Right lung (tissue), 5 donors: ENCODE results near the gene SYNGR4. TPM values are rescaled to one million over a fixed set of nuclear protein-coding genes. Genes with fewer than 3 reads are reported as not detected.

Experiments used
- DNase-seq, 2 donors: peaks; one replicate each; pipeline ENCODE4 v3.0.0-alpha.2; 2013
- polyA plus RNA-seq, 5 donors: library from polyadenylated mRNA; unstranded; fragments of 120-200 nt; gene quantifications; one replicate each; pipeline versions ENCODE4 v1.2.1 to v1.2.3, GENCODE V29; 2013; ENCODE audit warnings: inconsistent platforms in 1 of 5, low replicate concordance in 1 of 5; ENCODE audit not compliant: insufficient read length in 5 of 5, insufficient read depth in 1 of 5

SYNGR4 gene
- polyA plus RNA-seq, 5 donors, result 0.27 TPM; not detected in 4

DNA sequence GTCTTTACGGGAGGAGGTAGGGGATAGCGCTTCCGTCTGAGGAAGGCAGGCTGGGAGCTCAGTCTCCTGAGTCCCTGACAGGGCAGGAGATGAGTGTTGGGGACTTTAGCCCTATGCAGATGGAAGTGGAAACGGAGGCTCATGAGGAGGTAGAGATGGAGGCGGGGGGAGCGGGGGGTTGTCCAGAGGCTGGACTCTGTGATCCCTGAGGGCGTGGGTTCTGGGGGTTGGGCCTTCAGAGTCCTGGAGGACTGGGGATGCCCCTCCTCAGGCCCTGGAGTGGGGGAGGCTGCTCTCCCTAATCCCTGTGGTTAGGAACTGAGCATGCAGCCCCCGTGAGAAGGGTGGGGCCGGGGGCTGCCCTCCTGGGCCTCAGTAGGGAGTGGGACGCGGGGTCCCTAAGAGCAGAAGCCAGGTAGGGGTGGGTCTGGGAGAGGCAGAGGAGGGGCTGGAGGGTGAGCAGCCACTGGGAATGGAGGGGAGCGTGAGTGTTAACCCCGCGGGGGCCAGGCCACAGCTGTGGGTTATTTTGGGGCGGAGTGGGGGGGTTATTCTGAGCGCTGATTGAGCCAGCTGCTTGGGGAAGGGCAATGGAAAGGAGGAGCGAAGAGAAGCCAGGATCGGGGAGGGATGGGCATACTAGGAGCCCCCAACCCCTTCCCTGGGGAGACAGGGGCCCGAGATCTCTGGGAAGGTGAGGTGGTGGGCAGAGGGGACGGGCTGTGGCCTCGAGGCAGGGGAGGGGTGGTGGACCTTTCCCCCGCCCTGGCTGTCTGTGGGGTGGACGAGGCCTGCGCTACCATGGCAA is 32.1 kb downstream of the SYNGR4 start:
- DNase-seq, result no peak

GRCh38 chr19:48396824-48397176 is 32.6 kb downstream of the SYNGR4 start:
- no peak for DNase-seq

DNA sequence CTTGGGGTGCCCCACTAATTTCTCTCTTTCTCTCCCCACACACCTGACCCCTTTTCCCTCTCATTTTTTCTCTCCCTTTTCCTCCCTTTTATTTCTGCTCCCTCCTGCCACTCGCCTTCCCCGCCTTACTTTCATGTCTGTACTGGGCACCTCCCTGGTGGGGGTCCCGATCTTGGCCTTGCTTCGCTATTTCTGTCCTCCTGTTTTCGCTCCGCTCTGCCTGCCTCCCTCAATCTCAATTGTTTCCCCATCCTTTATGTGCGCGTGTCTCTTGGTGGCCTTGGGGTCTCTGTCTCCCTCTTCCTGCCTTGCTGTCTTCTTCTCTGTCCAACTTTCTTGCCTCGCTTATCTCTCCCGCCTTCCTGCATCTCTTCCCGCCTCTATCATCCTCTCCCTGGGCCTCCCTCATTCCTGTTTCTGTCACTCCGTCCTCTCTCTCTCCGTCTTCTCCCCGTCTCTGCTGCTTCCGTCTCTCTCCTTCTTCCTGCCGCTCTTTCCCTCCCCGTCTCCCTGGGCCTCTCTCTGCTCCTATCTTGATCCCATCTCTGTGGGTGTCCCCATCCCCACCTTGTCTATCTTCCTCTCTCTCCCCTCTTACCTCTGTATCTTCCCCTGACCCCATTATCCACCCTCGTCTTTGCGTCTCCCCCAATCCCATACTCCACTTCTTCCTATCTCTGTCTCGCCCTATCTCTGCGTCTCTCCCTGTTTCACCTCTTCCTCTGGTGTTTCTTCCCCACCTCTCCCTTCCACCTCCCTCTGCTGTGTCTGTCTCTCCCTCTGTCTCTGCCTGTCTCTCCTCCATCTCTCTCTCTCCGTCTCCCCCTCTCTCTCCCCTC is 33.3 kb downstream of the SYNGR4 start:
- no peak for DNase-seq

- DNase-seq, result no peak
Observed at GRCh38 chr19:48398102-48398374, 33.9 kb downstream of the SYNGR4 start.

- DNase-seq, result no peak
Observed at GRCh38 chr19:48398375-48399235, 34.4 kb downstream of the SYNGR4 start.

DNA sequence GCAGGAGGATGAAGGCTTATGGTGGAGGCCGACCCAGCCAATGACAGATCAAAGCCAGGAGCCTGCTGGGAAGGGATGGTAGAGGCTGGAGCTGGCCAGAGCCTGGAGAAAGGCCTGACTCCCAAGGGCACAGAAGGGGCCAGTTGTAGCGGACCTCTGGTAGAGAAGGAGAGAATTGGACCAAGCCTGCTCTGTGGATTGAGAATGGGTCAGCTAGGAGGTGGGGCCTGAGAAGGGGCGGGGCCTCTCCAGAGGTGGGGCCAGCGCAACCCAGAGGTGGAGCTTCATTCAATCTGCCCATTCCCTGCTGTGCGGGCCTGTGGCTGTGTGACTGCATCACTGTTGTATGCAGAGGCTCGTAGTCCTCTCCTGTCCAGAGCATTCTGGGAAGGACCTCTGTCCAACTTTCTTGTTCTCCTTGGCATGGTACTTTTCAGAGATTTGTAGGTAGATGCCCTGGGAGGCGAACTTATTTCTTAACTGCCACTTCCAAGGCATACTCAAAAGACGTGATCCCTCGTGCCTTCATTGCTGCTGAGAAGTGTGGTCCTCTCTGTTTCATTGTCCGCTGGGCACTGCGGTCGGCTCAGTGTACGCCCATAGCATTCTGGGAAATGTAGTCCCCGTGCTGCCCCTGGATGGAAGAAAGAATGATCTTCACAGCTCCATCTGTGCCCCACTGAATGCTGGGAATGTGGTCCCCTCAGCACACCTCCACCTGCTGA is 36.0 kb downstream of the SYNGR4 start:
- DNase-seq, result no peak

GRCh38 chr19:48401287-48401686 is 37.1 kb downstream of the SYNGR4 start:
- DNase-seq, result no peak

DNA sequence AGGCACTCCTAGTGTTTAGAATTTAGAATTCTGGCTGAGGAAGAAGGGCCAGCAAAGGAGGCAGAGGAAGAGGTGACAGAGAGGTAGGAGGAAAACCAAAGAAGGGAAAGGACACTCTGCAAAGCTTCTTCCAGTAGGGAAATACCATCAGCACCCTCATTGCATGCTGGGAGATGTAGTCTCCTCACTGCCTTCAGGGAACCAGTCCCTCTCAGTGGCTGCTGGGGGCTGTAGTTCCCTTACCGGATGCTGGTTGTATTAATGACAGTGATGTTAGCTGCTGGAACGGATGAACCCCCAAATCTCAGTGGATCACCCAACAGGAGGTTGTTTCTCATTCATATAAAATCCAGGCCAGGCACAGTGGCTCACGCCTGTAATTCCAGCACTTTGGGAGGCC is 39.4 kb downstream of the SYNGR4 start:
- no peak for DNase-seq

- no peak for DNase-seq
Observed at GRCh38 chr19:48405010-48405659, 41.0 kb downstream of the SYNGR4 start.

- DNase-seq, result no peak
Observed at GRCh38 chr19:48405850-48406249, 41.7 kb downstream of the SYNGR4 start.

- DNase-seq, result no peak
Observed at GRCh38 chr19:48413879-48414587, 49.9 kb downstream of the SYNGR4 start.

DNA sequence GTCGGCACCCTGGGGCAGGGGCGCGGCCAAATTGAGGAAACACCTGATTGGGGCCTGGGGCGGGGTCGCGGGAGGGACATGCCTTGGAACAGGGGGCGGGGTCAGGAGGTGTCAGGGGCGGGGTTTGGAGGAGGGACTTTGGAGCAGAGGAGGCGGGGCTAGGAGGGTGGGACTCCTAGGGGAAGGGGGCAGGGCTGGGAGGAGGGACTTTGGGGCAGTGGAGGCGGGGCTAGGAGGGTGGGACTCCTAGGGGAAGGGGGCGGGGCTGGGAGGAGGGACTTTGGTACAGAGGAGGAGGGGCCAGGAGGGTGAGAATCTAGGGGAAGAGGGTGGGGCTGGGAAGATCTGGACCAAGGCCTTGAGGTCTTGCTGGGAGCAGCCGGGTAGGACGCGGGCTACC is 51.2 kb downstream of the SYNGR4 start:
- no peak for DNase-seq

- no peak for DNase-seq
Observed at GRCh38 chr19:48415806-48416221, 51.6 kb downstream of the SYNGR4 start.

DNA sequence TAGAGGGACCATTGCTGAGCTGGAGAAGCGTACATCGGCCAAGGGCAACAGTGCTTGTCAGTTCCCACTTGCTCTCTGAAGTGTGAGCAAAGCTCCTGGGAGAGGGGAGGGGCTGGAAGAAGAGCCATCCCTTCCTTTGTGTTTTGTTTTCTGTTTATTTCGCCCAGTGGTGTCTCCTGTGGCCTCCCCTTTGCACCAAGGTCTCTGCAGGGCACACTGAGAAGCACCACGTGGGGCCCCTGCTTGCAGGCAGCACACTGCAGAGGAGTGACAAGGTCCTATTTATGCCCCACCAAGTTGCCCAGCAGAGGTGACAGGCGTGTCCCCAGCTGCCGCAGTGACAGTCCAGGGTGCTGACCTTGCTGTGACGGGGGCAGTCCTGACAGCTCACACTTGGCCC is 53.3 kb downstream of the SYNGR4 start:
- DNase-seq, result no peak

- no peak for DNase-seq
Observed at GRCh38 chr19:48418317-48419064, 54.3 kb downstream of the SYNGR4 start.

- DNase-seq, result no peak
Observed at GRCh38 chr19:48419158-48419920, 55.2 kb downstream of the SYNGR4 start.

GRCh38 chr19:48421548-48421947 is 57.4 kb downstream of the SYNGR4 start:
- no peak for DNase-seq

GRCh38 chr19:48424694-48425219 is 60.6 kb downstream of the SYNGR4 start:
- no peak for DNase-seq
